GM12878 (cell line): ENCODE data around the gene TRIM28. TPM values are rescaled to one million over a fixed set of nuclear protein-coding genes. Genes with fewer than 3 reads are reported as not detected.

Source experiments
- ATAC-seq: fragments of 200-7000 bp; cut with Tn5 transposase; 3 replicates; pipeline ENCODE4 v1.9.1; 2020; ENCODE audit warnings: mild to moderate bottlenecking, moderate library complexity
- BruUV-seq: library from RNA; stranded (reverse); fragments of 400-500 nt; replicated peaks from 2 replicates; lab custom pipeline; 2021; lab: Mats Ljungman, UMichigan
- CTCF ChIA-PET: fragments of 300-600 bp; sonication (Branson Sonifier 250); formaldehyde crosslinking; extraction: SDS; loops from one replicate; lab custom pipeline; 2021; ENCODE audit warnings: inconsistent platforms; lab: Yijun Ruan, JAX
- POLR2A ChIA-PET: fragments of 350-600 bp; formaldehyde crosslinking; extraction: SDS; loops from one replicate; lab custom pipeline; 2021; ENCODE audit warnings: inconsistent platforms; lab: Charles Lee
- RAD21 ChIA-PET: fragments of 300-600 bp; sonication (Branson Sonifier 250); formaldehyde crosslinking; loops from one replicate; lab custom pipeline; 2023; ENCODE audit warnings: antibody characterized with exemption; ENCODE audit not compliant: unreplicated experiment; lab: Charles Lee
- SMC1A ChIA-PET: fragments of 300-600 bp; sonication (Branson Sonifier 250); formaldehyde crosslinking; loops from one replicate; lab custom pipeline; 2023; ENCODE audit not compliant: unreplicated experiment, uncharacterized antibody; lab: Charles Lee
- DNase-seq: peaks from one replicate; pipeline ENCODE4 v3.0.0-alpha.2; 2011; ENCODE audit warnings: low read depth, low spot score
- FAIRE-seq: peaks from 3 replicates; lab custom pipeline; 2011; peaks lifted over from hg19 to GRCh38; lab: Jason Lieb, UNC
- H2AFZ ChIP-seq: 2 replicates; pipeline ENCODE4 v1.6.0; 2011; ENCODE audit warnings: low read depth, low read length, control low read depth; ENCODE audit not compliant: control insufficient read depth
- H3K27ac ChIP-seq: 2 replicates; pipeline ENCODE4 v1.5.1; 2011; ENCODE audit warnings: control low read depth; ENCODE audit not compliant: control insufficient read depth, insufficient read depth
- H3K27me3 ChIP-seq, 2 experiments: replicated peaks in 1 of 2; 2 replicates each; pipeline versions ENCODE4 v1.6.0 to v1.6.1; 2011; ENCODE audit warnings: low read length in 1 of 2; ENCODE audit not compliant: control insufficient read depth in 2 of 2, insufficient read depth in 2 of 2
- H3K36me3 ChIP-seq, 2 experiments: 2 replicates each; pipeline ENCODE4 v1.5.1; 2011; ENCODE audit warnings: low read length in 1 of 2; ENCODE audit not compliant: control insufficient read depth in 2 of 2, insufficient read depth in 2 of 2
- H3K4me1 ChIP-seq: 2 replicates; pipeline ENCODE4 v1.6.1; 2011; ENCODE audit warnings: mild to moderate bottlenecking, low read length, moderate library complexity, mixed read lengths; ENCODE audit not compliant: control insufficient read depth, insufficient read depth
- H3K4me2 ChIP-seq: 2 replicates; pipeline ENCODE4 v1.6.0; 2011; ENCODE audit warnings: control low read depth; ENCODE audit not compliant: control insufficient read depth, insufficient read depth
- H3K4me3 ChIP-seq: fragments of 200-600 bp; sonication (generic); 2 replicates; pipeline ENCODE4 v1.5.1; 2016
- H3K79me2 ChIP-seq: 2 replicates; pipeline ENCODE4 v1.6.0; 2011; ENCODE audit warnings: low read length; ENCODE audit not compliant: control insufficient read depth, insufficient read depth
- H3K9ac ChIP-seq: 2 replicates; pipeline ENCODE4 v1.8.0; 2011; ENCODE audit warnings: low read length, control low read depth, mixed read lengths; ENCODE audit not compliant: control insufficient read depth, insufficient read depth
- H3K9me3 ChIP-seq: replicated peaks from 3 replicates; pipeline ENCODE4 v1.5.1; 2011; ENCODE audit warnings: mild to moderate bottlenecking, low read length; ENCODE audit not compliant: control insufficient read depth, insufficient read depth
- H4K20me1 ChIP-seq: 2 replicates; pipeline ENCODE4 v1.6.0; 2011; ENCODE audit not compliant: control insufficient read depth, insufficient read depth
- E2F8 ChIP-seq: fragments of 450-650 bp; IDR thresholded peaks from 2 replicates; pipeline ENCODE4 v1.6.1; 2018; ENCODE audit warnings: mild to moderate bottlenecking, low read depth, moderate library complexity; ENCODE audit not compliant: partially characterized antibody
- HDGF ChIP-seq: fragments of 450-650 bp; IDR thresholded peaks from 2 replicates; pipeline ENCODE4 v1.6.1; 2016; ENCODE audit warnings: antibody characterized with exemption
- IKZF2 ChIP-seq, 2 experiments: fragments of 450-650 bp; IDR thresholded peaks; 2 replicates each; pipeline ENCODE4 v1.6.1; 2017; ENCODE audit warnings: mild to moderate bottlenecking in 2 of 2, moderate library complexity in 2 of 2
- JUND ChIP-seq: IDR thresholded peaks from 2 replicates; pipeline ENCODE4 v1.6.1; 2012; ENCODE audit warnings: low read depth, mild to moderate bottlenecking, low read length, improper control_type of control experiment, moderate library complexity
- PAX5 ChIP-seq: IDR thresholded peaks from 2 replicates; pipeline ENCODE4 v1.6.1; 2011; ENCODE audit warnings: low read depth, low read length, borderline replicate concordance
- STAT3 ChIP-seq: IDR thresholded peaks from 2 replicates; pipeline ENCODE4 v1.6.1; 2011; ENCODE audit warnings: low read depth, low read length, improper control_type of control experiment
- ZNF207 ChIP-seq: fragments of 450-650 bp; IDR thresholded peaks from 2 replicates; pipeline ENCODE4 v1.6.1; 2014; ENCODE audit warnings: antibody characterized with exemption, mild to moderate bottlenecking, borderline replicate concordance
- WGBS: methylation state at CpG from one replicate; pipeline ENCODE4 v1.1.6; 2016; ENCODE audit warnings: low lambda C conversion rate; ENCODE audit not compliant: insufficient replicate concordance, insufficient coverage; ENCODE audit errors: missing lambda C conversion rate; 5-methylcytosine and 5-hydroxymethylcytosine counted together
- in situ Hi-C: fragments of 300-500 bp; cut with MboI; formaldehyde crosslinking; loops from 9 replicates; pipeline ENCODE4 v1.14.3; 2018; ENCODE audit warnings: mixed read lengths
- intact Hi-C: fragments of 100-400 bp; cut with micrococcal nuclease; formaldehyde crosslinking; loops from one replicate; pipeline ENCODE4 v1.14.2; 2022; ENCODE audit not compliant: unreplicated experiment
- polyA plus RNA-seq, 11 experiments: library from polyadenylated mRNA; depleted of rRNA in 4 of 11; unstranded in 6 of 11; stranded (reverse) in 5 of 11; fragments of >200 nt; fragmentation: Nextera tagmentation in 4 of 11; fragmentation: Illumina TruSeq in 1 of 11; extraction: Ambion mirVana in 4 of 11; extraction: Trizol in 1 of 11; gene quantifications; 1 replicate in 1 of 11; 2 replicates in 10 of 11; pipeline versions ENCODE4 v1.2.1 to v1.2.3, GENCODE V29; 2011 to 2016; ENCODE audit warnings: inconsistent platforms in 2 of 11, missing spikeins in 2 of 11, low read depth in 1 of 11
- total RNA-seq, 4 experiments: library from RNA; depleted of rRNA in 3 of 4; stranded (reverse); fragments of >200 nt in 3 of 4; fragmentation: Illumina TruSeq in 1 of 4; extraction: Trizol in 1 of 4; gene quantifications; 2 replicates each; pipeline versions ENCODE4 v1.2.1 to v1.2.3, GENCODE V29; 2013 to 2021

TRIM28 gene
- total and polyA plus RNA-seq, 10 of the 15 experiments (the other 5 are each of a cell fraction or from before 2014, with no cell fraction given) = 5.0 to 650 (median 296) TPM

GRCh38 chr19:58552655-58553054 lies 8.8 kb downstream of the TRIM28 start:
- DNase-seq = no peak
- TF ChIP-seq IKZF2 (IDR thresholded peaks at IDR 0.05) = no peak
- no peak for TF ChIP-seq STAT3
- no peak for TF ChIP-seq ZNF207
- TF ChIP-seq E2F8 = no peak
- no peak for TF ChIP-seq JUND
- TF ChIP-seq HDGF = no peak
- no peak for TF ChIP-seq PAX5
- TF ChIP-seq, all 136 proteins: peak for 0
- WGBS = 50% methylated on average over 2 of the region's 2 CpGs
- ChIA-PET RAD21 (no interaction called here), SMC1A (interaction anchor here (1.0 kb wide), 1 partner anchor 9 kb away, joined by 3 read pairs; the partner anchor contains the start of gene TRIM28), CTCF (interaction anchor here (3.9 kb wide), 1 partner anchor 32 kb away, joined by 37 read pairs; the partner anchor contains the start of gene ZBTB45), POLR2A (interaction anchor here (0.6 to 0.8 kb wide), 2 partner anchors 22 to 31 kb away, joined by 4 to 6 read pairs; no protein-coding TSS in a partner anchor)
- H3K4me1 ChIP-seq = peaks cover 28% of the 10 kb centered on the region
- no peak for ATAC-seq
- H3K79me2 ChIP-seq = peaks cover 43% of the 10 kb centered on the region
- H3K9me3 ChIP-seq = no peaks in the 10 kb centered on the region
- no peak for FAIRE-seq
- no peaks in the 10 kb centered on the region; the same call in none of the 2 replicates for H4K20me1 ChIP-seq
- H3K9ac ChIP-seq = no peak overlapping the region
- no peak overlapping the region for H3K4me2 ChIP-seq
- no peak overlapping the region for H2AFZ ChIP-seq
- H3K36me3 ChIP-seq = peaks cover 26 to 48% of the 10 kb centered on the region in 2 experiments; a peak in 3 of 4 replicates
- no TSS peak for BruUV-seq
- no peak overlapping the region for H3K27ac ChIP-seq
- H3K27me3 ChIP-seq = no peaks in the 10 kb centered on the region
- no peak overlapping the region for H3K4me3 ChIP-seq
- intact Hi-C loops = no loop called here
- in situ Hi-C loops = no loop called here
